Measurements from ENCODE around the gene ENTPD5.

The ENTPD5 gene

DNA sequence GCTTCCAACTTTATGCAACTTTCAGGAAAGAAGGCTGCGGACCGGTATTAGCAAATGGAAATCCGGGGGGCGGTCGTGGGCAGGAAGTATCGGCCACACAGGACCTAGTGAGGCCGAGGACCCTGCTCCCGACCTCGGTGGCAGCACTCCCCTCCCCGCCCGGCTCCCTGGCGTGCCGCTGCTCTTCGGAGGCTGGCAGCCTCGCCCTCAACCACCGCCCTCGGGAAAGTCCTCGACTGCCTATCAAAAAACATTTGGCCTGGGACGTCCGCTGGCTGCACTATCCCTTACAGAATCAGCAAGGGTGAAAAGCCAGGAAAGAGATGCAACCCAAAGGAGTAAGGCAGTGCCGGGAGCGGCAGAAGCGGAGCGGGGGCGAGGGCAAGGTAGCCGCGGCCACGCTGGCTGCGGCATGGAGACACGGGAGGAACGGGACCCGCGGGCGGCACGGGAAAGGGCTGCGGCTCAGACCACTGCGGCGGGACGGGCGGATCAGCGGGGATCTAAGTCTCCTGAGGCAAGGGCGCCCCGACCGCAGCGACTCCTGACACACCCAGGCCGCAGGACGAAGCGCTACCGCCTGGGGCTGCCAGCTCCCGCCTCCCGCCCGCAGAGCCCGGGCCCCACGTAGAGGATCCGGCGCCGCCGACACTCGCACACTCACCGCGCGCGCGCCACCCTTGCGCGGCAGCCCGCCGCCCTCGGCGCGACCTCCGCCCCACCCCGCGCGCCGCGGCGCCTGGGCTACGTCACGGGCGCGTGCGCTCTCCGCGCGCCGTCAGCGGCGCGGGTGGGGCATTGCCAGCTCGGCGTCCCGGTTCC, at the start of gene ENTPD5, which contains the start of gene BBOF1:
ENTPD5 (minus strand) TSS at position 703 of the 822 bp plus-strand sequence. CDS start 31,186 bp downstream, outside the sequence.
BBOF1 (plus strand) TSS at position 764 of the 822 bp plus-strand sequence. CDS start 130 bp downstream, outside the sequence.
- H3K9ac ChIP-seq (ENCODE audit: low read length) = peak within 1 kb of the TSS; percentile 56
- H3K4me1 ChIP-seq (ENCODE audit: control insufficient read depth, low read depth, low read length) = no peaks in the 10 kb centered on the region
- H3K27me3 ChIP-seq (ENCODE audit: control insufficient read depth, insufficient read depth, low read length) = peaks cover 17% of the 10 kb centered on the region
- no peaks in the 10 kb centered on the region for H3K9me3 ChIP-seq (ENCODE audit: control insufficient read depth, low read depth, low read length)
- no peak within 1 kb of the TSS for H3K27ac ChIP-seq (ENCODE audit: low read length)
- H3K4me3 ChIP-seq (ENCODE audit: low read length) = peak within 1 kb of the TSS; percentile 85
- no peaks in the 10 kb centered on the region for H3K36me3 ChIP-seq (ENCODE audit: control insufficient read depth, low read depth, low read length)

DNA sequence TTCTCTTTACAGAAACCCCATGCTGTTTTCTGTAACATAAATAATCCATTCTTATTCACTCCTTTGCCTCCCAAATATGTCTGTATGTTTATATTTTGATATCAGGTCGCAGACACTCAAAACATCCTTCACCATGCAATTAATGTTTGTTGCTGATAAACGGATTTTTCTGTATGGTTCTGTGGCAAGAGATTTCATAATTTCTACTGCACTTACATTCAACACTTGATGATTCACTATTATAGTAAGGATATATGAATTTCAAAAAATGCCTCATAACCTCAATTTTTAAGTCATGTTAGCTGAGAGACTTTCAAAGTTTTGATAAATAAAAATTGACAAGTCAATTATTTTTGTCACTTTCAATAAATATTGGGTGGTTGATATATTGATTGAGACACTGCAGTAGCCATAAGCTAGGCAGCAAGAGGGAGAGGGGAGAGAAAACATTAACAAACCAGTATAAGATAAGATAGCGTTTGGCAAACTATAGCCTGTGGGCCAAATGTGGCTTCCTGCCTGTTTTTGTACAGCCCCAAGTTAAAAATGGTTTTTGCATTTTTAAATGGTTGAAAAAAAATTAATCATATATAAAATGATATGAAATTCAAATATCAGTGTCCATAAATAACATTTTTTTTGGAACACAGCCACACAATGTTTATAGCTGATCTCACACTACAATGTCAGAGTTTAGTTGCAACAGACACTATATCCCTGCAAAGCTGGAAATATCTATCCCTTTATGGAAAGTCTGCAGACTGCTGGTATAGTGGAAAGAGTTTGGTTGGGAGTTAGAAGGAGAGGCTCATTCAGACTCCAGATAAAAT, 46.9 kb upstream of the ENTPD5 start:
- Histone ChIP-seq H3K27ac (ENCODE audit: low read length) (no peak overlapping the region), H3K36me3 (ENCODE audit: control insufficient read depth, low read depth, low read length) (peaks cover 36% of the 10 kb centered on the region), H3K9ac (ENCODE audit: low read length) (no peak overlapping the region), H3K9me3 (ENCODE audit: control insufficient read depth, low read depth, low read length) (no peaks in the 10 kb centered on the region), H3K27me3 (ENCODE audit: control insufficient read depth, insufficient read depth, low read length) (no peaks in the 10 kb centered on the region), H3K4me1 (ENCODE audit: control insufficient read depth, low read depth, low read length) (no peaks in the 10 kb centered on the region), H3K4me3 (ENCODE audit: low read length) (no peak overlapping the region)

- Histone ChIP-seq H3K4me3 (ENCODE audit: low read length) (no peak overlapping the region), H3K36me3 (ENCODE audit: control insufficient read depth, low read depth, low read length) (peaks cover 38% of the 10 kb centered on the region)
Observed at GRCh38 chr14:74064883-74065282, 45.8 kb upstream of the ENTPD5 start.

GRCh38 chr14:74064426-74064825, 45.3 kb upstream of the ENTPD5 start:
- H3K9ac ChIP-seq (ENCODE audit: low read length) = no peak overlapping the region
- no peaks in the 10 kb centered on the region for H3K27me3 ChIP-seq (ENCODE audit: control insufficient read depth, insufficient read depth, low read length)
- H3K4me3 ChIP-seq (ENCODE audit: low read length) = no peak overlapping the region
- no peak overlapping the region for H3K27ac ChIP-seq (ENCODE audit: low read length)
- H3K36me3 ChIP-seq (ENCODE audit: control insufficient read depth, low read depth, low read length) = peaks cover 42% of the 10 kb centered on the region
- no peaks in the 10 kb centered on the region for H3K9me3 ChIP-seq (ENCODE audit: control insufficient read depth, low read depth, low read length)
- no peaks in the 10 kb centered on the region for H3K4me1 ChIP-seq (ENCODE audit: control insufficient read depth, low read depth, low read length)

More at GRCh38 chr14:74064883-74065282, 45.8 kb upstream of the ENTPD5 start:
- H3K4me1 ChIP-seq (ENCODE audit: control insufficient read depth, low read depth, low read length) = no peaks in the 10 kb centered on the region
- H3K9me3 ChIP-seq (ENCODE audit: control insufficient read depth, low read depth, low read length) = no peaks in the 10 kb centered on the region
- H3K27ac ChIP-seq (ENCODE audit: low read length) = no peak overlapping the region
- H3K9ac ChIP-seq (ENCODE audit: low read length) = no peak overlapping the region
- no peaks in the 10 kb centered on the region for H3K27me3 ChIP-seq (ENCODE audit: control insufficient read depth, insufficient read depth, low read length)

DNA sequence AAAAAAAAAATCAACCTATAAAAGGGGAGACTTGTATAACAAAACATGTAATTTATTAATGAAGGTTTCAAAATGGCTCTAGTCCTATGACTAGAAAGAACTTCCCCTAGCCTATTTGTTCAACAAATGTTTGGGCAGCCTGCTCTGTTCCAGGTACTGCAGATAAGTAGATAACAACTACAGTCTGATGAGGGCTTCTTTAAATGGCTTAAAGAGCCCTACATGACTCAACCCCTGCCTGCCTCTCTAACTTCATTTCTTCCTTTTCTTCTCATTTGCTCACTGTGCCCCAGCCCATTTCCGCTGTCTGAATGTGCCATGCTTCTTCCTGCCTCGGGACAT, 43.7 kb upstream of the ENTPD5 start:
- Histone ChIP-seq H3K9me3 (ENCODE audit: control insufficient read depth, low read depth, low read length) (no peaks in the 10 kb centered on the region), H3K4me1 (ENCODE audit: control insufficient read depth, low read depth, low read length) (no peaks in the 10 kb centered on the region), H3K36me3 (ENCODE audit: control insufficient read depth, low read depth, low read length) (peaks cover 42% of the 10 kb centered on the region), H3K4me3 (ENCODE audit: low read length) (no peak overlapping the region), H3K27me3 (ENCODE audit: control insufficient read depth, insufficient read depth, low read length) (no peaks in the 10 kb centered on the region), H3K9ac (ENCODE audit: low read length) (no peak overlapping the region), H3K27ac (ENCODE audit: low read length) (no peak overlapping the region)

DNA sequence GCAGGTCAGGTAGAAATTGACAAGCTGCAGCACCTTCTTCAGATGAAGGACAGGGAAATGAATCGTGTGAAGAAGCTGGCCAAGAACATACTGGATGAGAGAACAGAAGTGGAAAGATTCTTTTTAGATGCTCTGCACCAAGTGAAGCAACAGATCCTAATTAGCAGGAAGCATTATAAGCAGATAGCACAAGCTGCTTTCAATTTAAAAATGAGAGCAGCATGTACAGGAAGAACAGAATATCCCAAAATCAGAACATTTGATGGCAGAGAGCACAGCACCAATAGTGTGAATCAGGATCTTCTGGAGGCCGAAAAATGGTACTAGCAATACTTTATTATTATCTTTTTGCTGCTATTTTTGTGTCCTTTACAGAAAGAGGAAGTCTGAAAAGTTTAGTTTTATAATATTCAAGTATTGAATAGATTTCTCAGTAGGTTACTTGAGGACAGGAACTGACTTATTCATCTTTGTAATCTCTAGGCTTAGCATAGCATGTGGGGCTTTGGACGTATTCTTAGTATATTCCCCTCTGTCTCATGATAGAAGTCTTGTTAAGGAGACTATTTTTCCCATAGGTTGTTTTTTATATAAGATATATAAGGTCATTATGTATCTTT, 30.9 kb upstream of the ENTPD5 start:
- no peaks in the 10 kb centered on the region for H3K36me3 ChIP-seq (ENCODE audit: control insufficient read depth, low read depth, low read length)
- no peaks in the 10 kb centered on the region for H3K27me3 ChIP-seq (ENCODE audit: control insufficient read depth, insufficient read depth, low read length)
- H3K4me3 ChIP-seq (ENCODE audit: low read length) = no peak overlapping the region
- H3K9ac ChIP-seq (ENCODE audit: low read length) = no peak overlapping the region
- H3K9me3 ChIP-seq (ENCODE audit: control insufficient read depth, low read depth, low read length) = no peaks in the 10 kb centered on the region
- no peak overlapping the region for H3K27ac ChIP-seq (ENCODE audit: low read length)
- H3K4me1 ChIP-seq (ENCODE audit: control insufficient read depth, low read depth, low read length) = no peaks in the 10 kb centered on the region

- Histone ChIP-seq H3K4me3 (ENCODE audit: low read length) (no peak overlapping the region), H3K9ac (ENCODE audit: low read length) (no peak overlapping the region), H3K9me3 (ENCODE audit: control insufficient read depth, low read depth, low read length) (no peaks in the 10 kb centered on the region), H3K4me1 (ENCODE audit: control insufficient read depth, low read depth, low read length) (no peaks in the 10 kb centered on the region), H3K27ac (ENCODE audit: low read length) (no peak overlapping the region), H3K27me3 (ENCODE audit: control insufficient read depth, insufficient read depth, low read length) (no peaks in the 10 kb centered on the region), H3K36me3 (ENCODE audit: control insufficient read depth, low read depth, low read length) (no peaks in the 10 kb centered on the region)
Observed at GRCh38 chr14:74048281-74048680, 29.2 kb upstream of the ENTPD5 start.

DNA sequence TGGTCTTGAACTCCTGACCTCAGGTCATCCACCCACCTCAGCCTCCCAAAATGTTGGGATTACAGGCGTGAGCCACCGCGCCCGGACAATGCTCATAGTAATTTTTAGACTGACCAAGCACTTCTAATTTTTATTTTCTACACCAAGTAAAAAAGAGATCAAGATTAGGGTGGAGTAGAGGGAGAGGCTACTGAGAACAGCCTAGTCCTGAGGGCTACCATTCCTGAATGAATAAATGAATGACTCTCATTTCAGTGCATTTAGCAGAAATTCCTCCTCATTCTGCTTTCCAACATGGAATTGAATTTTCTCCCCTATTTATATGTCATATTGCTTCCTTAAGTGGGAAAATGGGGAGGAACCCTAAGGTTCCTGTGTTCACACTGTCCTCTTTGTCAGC, 26.4 kb upstream of the ENTPD5 start:
- Histone ChIP-seq H3K27me3 (ENCODE audit: control insufficient read depth, insufficient read depth, low read length) (no peaks in the 10 kb centered on the region), H3K36me3 (ENCODE audit: control insufficient read depth, low read depth, low read length) (no peaks in the 10 kb centered on the region), H3K9ac (ENCODE audit: low read length) (no peak overlapping the region), H3K9me3 (ENCODE audit: control insufficient read depth, low read depth, low read length) (no peaks in the 10 kb centered on the region), H3K4me3 (ENCODE audit: low read length) (no peak overlapping the region), H3K27ac (ENCODE audit: low read length) (no peak overlapping the region), H3K4me1 (ENCODE audit: control insufficient read depth, low read depth, low read length) (no peaks in the 10 kb centered on the region)

DNA sequence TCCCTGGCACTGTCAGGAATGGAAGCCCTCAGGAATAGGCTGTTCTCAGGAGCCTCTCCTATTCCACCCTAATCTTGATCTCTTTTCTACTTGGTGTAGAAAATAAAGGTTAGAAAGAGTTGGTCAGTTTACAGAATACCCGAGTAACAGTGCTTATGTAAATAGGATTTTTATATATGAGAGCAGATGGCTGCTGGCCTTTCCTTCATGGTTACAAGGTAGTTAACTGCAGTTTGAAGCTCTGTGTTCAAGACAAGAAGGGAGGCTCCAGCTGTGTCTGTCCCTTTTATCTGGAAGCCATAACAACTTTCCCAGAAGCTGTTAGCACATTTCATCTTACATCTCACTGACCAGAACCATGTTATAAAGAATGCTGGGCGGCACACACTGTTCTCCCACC, 23.2 kb upstream of the ENTPD5 start:
- H3K27me3 ChIP-seq (ENCODE audit: control insufficient read depth, insufficient read depth, low read length) = no peaks in the 10 kb centered on the region
- no peak overlapping the region for H3K9ac ChIP-seq (ENCODE audit: low read length)
- no peaks in the 10 kb centered on the region for H3K36me3 ChIP-seq (ENCODE audit: control insufficient read depth, low read depth, low read length)
- H3K27ac ChIP-seq (ENCODE audit: low read length) = no peak overlapping the region
- H3K4me1 ChIP-seq (ENCODE audit: control insufficient read depth, low read depth, low read length) = no peaks in the 10 kb centered on the region
- H3K9me3 ChIP-seq (ENCODE audit: control insufficient read depth, low read depth, low read length) = no peaks in the 10 kb centered on the region
- H3K4me3 ChIP-seq (ENCODE audit: low read length) = no peak overlapping the region

DNA sequence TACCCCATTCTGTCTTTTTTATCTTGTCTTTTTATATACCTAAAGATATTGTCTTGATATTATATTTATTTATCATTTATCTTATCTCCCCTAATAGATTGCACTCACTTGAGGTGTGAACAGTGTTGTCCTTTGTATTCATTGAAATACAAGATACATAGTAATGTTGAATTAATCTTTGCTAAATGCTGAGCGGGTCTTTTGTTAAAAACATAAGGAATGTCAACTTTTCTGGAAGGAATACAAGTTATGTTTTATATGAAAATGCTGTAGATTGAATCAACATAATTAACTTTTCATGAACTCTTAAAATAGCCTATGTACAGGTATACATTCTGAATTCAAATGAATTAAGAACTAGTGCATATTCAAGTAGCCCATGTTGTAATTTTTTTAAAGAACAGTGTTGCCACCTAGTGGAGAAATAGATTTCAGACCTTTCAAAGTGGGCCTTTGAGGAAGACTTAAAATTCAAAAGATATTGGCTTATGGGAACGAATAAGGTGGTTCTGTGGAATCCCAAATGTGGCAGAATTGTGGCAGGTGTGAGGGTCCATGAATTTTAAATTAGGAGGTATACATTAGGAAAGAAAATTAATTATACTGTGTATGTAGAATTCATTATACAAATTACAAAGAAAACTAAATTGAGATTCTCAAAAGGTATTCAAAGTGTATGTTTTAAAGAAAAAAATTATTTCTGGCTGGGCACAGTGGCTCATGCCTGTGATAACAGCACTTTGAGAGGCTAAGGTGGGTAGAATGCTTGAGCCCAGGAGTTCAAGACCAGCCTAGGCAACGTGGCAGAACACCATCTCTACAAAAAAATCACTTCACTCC, 19.2 kb upstream of the ENTPD5 start:
- Histone ChIP-seq H3K4me3 (ENCODE audit: low read length) (no peak overlapping the region), H3K9me3 (ENCODE audit: control insufficient read depth, low read depth, low read length) (no peaks in the 10 kb centered on the region), H3K27me3 (ENCODE audit: control insufficient read depth, insufficient read depth, low read length) (no peaks in the 10 kb centered on the region), H3K4me1 (ENCODE audit: control insufficient read depth, low read depth, low read length) (no peaks in the 10 kb centered on the region), H3K9ac (ENCODE audit: low read length) (no peak overlapping the region), H3K36me3 (ENCODE audit: control insufficient read depth, low read depth, low read length) (no peaks in the 10 kb centered on the region), H3K27ac (ENCODE audit: low read length) (no peak overlapping the region)

DNA sequence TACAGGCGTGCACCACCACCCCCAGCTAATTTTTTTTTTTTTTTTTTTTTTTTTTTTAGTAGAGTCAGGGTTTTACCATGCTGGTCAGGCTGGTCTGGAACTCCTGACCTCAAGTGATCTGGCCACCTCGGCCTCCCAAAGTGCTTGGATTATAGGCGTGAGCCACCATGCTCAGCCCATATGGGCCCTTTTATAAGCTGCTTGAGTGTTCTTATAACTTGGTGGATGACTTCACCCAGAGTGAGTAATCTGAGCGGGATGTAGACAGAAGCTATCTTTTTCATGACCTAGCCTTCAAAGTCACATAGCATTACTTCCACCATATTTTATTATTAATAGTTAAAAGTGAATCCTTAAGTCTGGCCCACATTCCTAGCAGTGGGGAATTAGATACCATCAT, 16.5 kb upstream of the ENTPD5 start:
- Histone ChIP-seq H3K9me3 (ENCODE audit: control insufficient read depth, low read depth, low read length) (no peaks in the 10 kb centered on the region), H3K27me3 (ENCODE audit: control insufficient read depth, insufficient read depth, low read length) (no peaks in the 10 kb centered on the region), H3K4me1 (ENCODE audit: control insufficient read depth, low read depth, low read length) (no peaks in the 10 kb centered on the region), H3K27ac (ENCODE audit: low read length) (no peak overlapping the region), H3K4me3 (ENCODE audit: low read length) (no peak overlapping the region), H3K9ac (ENCODE audit: low read length) (no peak overlapping the region), H3K36me3 (ENCODE audit: control insufficient read depth, low read depth, low read length) (no peaks in the 10 kb centered on the region)

Data from iPS-18a (cell line).